ENCODE results near the gene EIF4G3. TPM values are rescaled to one million over a fixed set of nuclear protein-coding genes. Genes with fewer than 3 reads are reported as not detected.
"Not testable (repeated sequence)": the region's sequence is repeated elsewhere in the genome, so short reads cannot be mapped to it uniquely, and the experiment has no call there.

The EIF4G3 gene
- total RNA-seq, 3 donors from 2014 or later (not counting 1 experiment from before 2014, with no cell fraction given), result 105 to 107 (median 107) TPM

DNA sequence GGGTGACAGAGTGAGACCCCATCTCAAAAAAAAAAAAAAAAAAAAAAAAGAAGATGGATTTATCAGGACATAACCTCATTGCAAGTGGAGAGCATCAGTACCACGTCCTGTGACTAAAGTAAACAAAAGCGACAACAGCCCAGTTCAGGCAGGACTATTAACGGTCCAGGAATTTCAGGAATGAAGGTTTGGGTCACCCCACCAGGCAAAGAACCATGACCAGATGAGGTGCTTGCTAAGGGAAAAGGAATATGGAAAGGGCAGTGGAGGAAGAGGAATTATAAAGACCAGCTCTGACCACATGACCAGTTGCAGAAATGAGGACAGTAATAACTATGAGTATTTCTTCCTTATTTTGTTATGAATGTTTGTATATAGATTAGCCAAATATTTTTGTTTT, 35.4 kb upstream of the EIF4G3 start:
- no peak overlapping the region for H3K27ac Mint-ChIP-seq
- no peaks in the 10 kb centered on the region for H3K27me3 ChIP-seq (ENCODE audit: control insufficient read depth, insufficient read depth, low read length)
- no peak overlapping the region for H3K27ac ChIP-seq (ENCODE audit: low read length)
- no peaks in the 10 kb centered on the region for H3K27me3 Mint-ChIP-seq (ENCODE audit: low read depth in 2 of 2)
- no peak overlapping the region for H3K4me3 ChIP-seq (ENCODE audit: low read length)
- no peak for DNase-seq
- H3K4me1 ChIP-seq (ENCODE audit: control insufficient read depth, insufficient read depth, low read length), result no peaks in the 10 kb centered on the region
- H3K9me3 ChIP-seq (ENCODE audit: control insufficient read depth, insufficient read depth, low read length), result no peaks in the 10 kb centered on the region
- H3K9me3 Mint-ChIP-seq, result no peaks in the 10 kb centered on the region
- peaks cover 0 to 5% of the 10 kb centered on the region in 2 donors for H3K4me1 Mint-ChIP-seq
- no peaks in the 10 kb centered on the region for H3K36me3 ChIP-seq (ENCODE audit: control insufficient read depth, insufficient read depth, low read length)
- no peak overlapping the region for H3K4me3 Mint-ChIP-seq
- TF ChIP-seq, protein P1, sequence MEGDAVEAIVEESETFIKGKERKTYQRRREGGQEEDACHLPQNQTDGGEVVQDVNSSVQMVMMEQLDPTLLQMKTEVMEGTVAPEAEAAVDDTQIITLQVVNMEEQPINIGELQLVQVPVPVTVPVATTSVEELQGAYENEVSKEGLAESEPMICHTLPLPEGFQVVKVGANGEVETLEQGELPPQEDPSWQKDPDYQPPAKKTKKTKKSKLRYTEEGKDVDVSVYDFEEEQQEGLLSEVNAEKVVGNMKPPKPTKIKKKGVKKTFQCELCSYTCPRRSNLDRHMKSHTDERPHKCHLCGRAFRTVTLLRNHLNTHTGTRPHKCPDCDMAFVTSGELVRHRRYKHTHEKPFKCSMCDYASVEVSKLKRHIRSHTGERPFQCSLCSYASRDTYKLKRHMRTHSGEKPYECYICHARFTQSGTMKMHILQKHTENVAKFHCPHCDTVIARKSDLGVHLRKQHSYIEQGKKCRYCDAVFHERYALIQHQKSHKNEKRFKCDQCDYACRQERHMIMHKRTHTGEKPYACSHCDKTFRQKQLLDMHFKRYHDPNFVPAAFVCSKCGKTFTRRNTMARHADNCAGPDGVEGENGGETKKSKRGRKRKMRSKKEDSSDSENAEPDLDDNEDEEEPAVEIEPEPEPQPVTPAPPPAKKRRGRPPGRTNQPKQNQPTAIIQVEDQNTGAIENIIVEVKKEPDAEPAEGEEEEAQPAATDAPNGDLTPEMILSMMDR (IDR thresholded peaks at IDR 0.05), result no peak
- intact Hi-C loops (cut with micrococcal nuclease), result no loop called here
- ATAC-seq, result no peak
- no peaks in the 10 kb centered on the region for H3K36me3 Mint-ChIP-seq
- 94% methylated on average over 3 of the region's 3 CpGs for WGBS (ENCODE audit: insufficient coverage)

DNA sequence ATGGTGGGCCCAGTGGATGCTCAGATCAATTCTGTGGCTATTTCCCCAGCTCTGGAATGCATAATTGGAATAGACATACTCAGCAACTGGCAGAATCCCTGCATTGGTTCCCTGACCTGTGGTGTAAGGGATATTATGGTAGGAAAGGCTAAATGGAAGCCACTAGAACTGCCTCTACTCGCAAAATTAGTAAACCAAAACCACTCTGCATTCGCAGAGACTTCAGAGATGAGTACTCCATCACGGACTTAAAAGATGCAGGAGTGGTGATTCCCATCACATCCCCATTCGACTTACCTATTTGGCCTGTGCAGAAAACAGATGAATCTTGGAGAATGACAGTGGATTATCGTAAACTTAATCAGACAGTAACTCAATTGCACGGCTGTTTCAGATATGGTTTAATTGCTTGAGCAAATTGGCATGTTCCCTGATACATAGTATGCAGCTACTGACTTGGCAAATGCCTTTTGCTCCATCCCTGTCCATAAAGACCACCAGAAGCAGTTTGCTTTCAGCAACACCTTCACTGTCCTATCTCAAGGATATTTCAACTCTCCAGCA, 31.5 kb upstream of the EIF4G3 start:
- H3K4me1 Mint-ChIP-seq; H3K9me3 Mint-ChIP-seq; H3K36me3 ChIP-seq (ENCODE audit: control insufficient read depth, insufficient read depth, low read length); H3K27ac Mint-ChIP-seq; H3K4me3 ChIP-seq (ENCODE audit: low read length); H3K27me3 ChIP-seq (ENCODE audit: control insufficient read depth, insufficient read depth, low read length); intact Hi-C loops (cut with micrococcal nuclease); DNase-seq; H3K27ac ChIP-seq (ENCODE audit: low read length); H3K36me3 Mint-ChIP-seq; H3K4me3 Mint-ChIP-seq; H3K9me3 ChIP-seq (ENCODE audit: control insufficient read depth, insufficient read depth, low read length); H3K27me3 Mint-ChIP-seq (ENCODE audit: low read depth in 2 of 2); ATAC-seq; H3K4me1 ChIP-seq (ENCODE audit: control insufficient read depth, insufficient read depth, low read length): not testable (repeated sequence)
- 86% methylated on average over 6 of the region's 6 CpGs for WGBS (ENCODE audit: insufficient coverage)

DNA sequence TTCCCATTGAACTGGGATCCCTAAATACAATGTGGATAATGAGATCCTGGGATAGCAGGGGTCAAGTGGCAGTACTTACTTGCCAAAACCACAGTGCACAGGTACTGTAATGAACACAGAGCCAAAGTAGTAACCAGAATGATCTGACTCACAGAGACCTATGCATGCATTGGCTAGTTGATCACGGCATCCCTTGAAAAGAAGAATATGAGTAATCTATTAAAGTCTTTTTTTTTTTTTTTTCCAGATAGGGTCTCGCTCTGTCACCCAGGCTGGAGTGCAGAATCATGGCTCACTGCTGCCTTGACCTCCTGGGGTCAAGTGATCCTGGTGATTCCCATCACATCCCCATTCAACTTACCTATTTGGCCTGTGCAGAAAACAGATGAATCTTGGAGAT, 29.4 kb upstream of the EIF4G3 start:
- ATAC-seq (no peak), DNase-seq (no peak)
- TF ChIP-seq, protein P1 (IDR thresholded peaks at IDR 0.05), result no peak
- Histone ChIP-seq H3K36me3 (ENCODE audit: control insufficient read depth, insufficient read depth, low read length) (no peaks in the 10 kb centered on the region), H3K9me3 (ENCODE audit: control insufficient read depth, insufficient read depth, low read length) (no peaks in the 10 kb centered on the region), H3K27ac (ENCODE audit: low read length) (no peak overlapping the region), H3K27me3 (ENCODE audit: control insufficient read depth, insufficient read depth, low read length) (no peaks in the 10 kb centered on the region), H3K4me3 (ENCODE audit: low read length) (no peak overlapping the region), H3K4me1 (ENCODE audit: control insufficient read depth, insufficient read depth, low read length) (no peaks in the 10 kb centered on the region)
- Mint-ChIP-seq H3K9me3 (no peaks in the 10 kb centered on the region), H3K4me1 (no peaks in the 10 kb centered on the region), H3K36me3 (no peaks in the 10 kb centered on the region), H3K27me3 (ENCODE audit: low read depth in 2 of 2) (no peaks in the 10 kb centered on the region), H3K27ac (no peak overlapping the region), H3K4me3 (no peak overlapping the region)
- 63% methylated on average over 2 of the region's 2 CpGs for WGBS (ENCODE audit: insufficient coverage)
- intact Hi-C loops (cut with micrococcal nuclease), result no loop called here

DNA sequence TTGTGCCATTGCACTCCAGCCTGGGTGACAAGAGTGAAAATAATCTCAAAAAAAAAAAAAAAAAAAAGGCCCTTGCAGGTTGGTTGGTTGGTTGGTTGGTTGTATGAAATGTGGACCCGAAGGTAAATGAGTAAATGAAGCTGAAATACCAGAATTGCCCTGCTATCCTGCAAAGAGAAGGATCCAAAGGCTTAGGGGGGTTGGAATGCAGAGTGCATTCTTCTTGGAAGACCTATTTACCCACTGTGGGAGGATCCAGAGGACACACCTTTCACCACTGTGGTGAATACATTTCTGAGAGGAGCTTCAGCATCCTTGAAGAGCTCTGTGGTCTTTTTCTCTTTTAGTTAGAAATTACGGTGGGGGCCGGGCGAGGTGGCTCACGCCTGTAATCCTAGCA, 28.7 kb upstream of the EIF4G3 start:
- TF ChIP-seq, protein P1 (IDR thresholded peaks at IDR 0.05), result no peak
- WGBS (ENCODE audit: insufficient coverage), result 91% methylated on average over 5 of the region's 5 CpGs
- Histone ChIP-seq H3K9me3 (ENCODE audit: control insufficient read depth, insufficient read depth, low read length) (no peaks in the 10 kb centered on the region), H3K4me3 (ENCODE audit: low read length) (no peak overlapping the region), H3K27ac (ENCODE audit: low read length) (no peak overlapping the region), H3K4me1 (ENCODE audit: control insufficient read depth, insufficient read depth, low read length) (no peaks in the 10 kb centered on the region), H3K36me3 (ENCODE audit: control insufficient read depth, insufficient read depth, low read length) (no peaks in the 10 kb centered on the region), H3K27me3 (ENCODE audit: control insufficient read depth, insufficient read depth, low read length) (no peaks in the 10 kb centered on the region)
- Mint-ChIP-seq H3K4me1 (no peaks in the 10 kb centered on the region), H3K4me3 (no peak overlapping the region), H3K36me3 (no peaks in the 10 kb centered on the region), H3K27me3 (ENCODE audit: low read depth in 2 of 2) (no peaks in the 10 kb centered on the region), H3K27ac (no peak overlapping the region), H3K9me3 (no peaks in the 10 kb centered on the region)
- ATAC-seq (no peak), DNase-seq (no peak)
- intact Hi-C loops (cut with micrococcal nuclease), result no loop called here

All from natural killer cell (primary cell).